Measurements from ENCODE around the gene HERC3.

Gene HERC3

GRCh38 chr4:88591787-88592599 is at the start of gene HERC3:
Gene HERC3, plus strand, starts transcription at chr4:88592480. Its CDS starts 13,344 bp downstream, at chr4:88605824.
- peak; percentile 88 for DNase-seq (ENCODE audit: low spot score)

- no peak for DNase-seq (ENCODE audit: low spot score)
Measured at GRCh38 chr4:88549815-88550214, 42.5 kb upstream of the HERC3 start.

DNA sequence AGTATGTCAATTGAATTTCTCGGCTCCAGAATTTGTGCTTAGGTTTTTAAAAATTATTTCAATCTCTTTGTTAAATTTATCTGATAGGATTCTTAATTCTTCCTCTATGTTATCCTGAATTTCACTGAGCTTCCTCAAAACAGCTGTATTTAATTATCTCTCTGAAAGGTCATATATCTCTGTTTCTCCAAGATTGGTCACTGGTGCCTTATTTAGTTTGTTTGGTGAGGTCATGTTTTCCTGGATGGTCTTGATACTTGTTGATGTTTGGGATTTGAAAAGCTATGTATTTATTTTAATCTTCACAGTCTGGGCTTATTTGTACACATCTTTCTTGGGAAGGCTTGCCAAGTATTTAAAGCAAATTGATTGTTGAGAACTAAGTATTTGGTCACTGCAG is 24.7 kb upstream of the HERC3 start:
- DNase-seq (ENCODE audit: low spot score), result no peak

- no peak for DNase-seq (ENCODE audit: low spot score)
Measured at GRCh38 chr4:88570001-88570400, 22.3 kb upstream of the HERC3 start.

DNA sequence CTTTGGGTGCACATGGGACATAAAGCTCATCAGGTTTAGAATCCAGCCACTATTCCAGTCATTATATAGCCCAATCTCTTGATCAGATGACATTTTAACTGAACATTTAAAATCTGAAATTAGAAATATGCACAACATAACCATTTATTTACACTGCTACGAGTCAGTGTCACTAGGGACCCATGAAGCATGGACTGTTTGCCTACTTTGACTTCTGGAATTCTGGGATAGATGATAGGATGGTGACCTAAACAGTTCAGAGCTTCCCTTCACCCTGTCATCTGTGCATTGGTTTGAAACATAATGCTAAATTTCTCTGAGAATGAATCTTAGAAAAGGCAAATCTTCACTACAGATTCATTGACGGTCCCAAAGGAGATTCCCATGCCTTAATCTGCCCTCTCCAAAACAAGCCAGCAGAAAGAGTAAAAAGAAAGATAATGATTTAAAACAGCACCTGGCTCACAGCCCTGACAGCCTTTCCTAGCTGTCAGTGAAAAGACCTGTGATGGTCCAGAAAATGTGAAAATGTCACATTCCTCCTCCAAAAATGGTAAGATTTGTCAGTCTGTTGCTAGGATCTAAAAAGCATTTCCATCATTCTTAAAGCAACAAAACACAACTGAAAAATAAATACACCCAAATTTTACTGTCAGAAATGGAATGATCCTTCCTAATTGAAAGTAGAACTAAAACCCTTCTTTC is 18.9 kb upstream of the HERC3 start:
- no peak for DNase-seq (ENCODE audit: low spot score)

DNA sequence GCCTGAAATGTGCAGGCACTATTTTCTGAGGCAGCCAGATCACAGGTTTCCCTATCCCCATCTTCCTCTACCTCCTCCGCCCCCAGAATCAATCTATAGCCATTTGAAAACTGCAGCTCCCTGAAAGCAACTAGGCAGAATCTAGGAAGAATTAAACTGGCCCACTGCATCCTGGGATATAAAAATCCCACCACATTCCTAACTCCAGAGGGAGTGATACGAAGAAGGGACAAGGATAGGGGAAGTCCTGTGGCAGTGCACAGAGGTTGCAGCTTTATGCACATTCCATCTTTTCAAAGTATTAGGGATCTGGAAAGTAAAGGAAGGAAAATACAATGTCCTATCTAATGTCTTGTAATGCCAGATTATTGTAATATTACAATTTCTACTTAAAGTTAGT is 18.3 kb upstream of the HERC3 start:
- DNase-seq (ENCODE audit: low spot score), result peak; percentile 50

- DNase-seq (ENCODE audit: low spot score), result peak; percentile 34
Measured at GRCh38 chr4:88575186-88575585, 17.1 kb upstream of the HERC3 start.

DNA sequence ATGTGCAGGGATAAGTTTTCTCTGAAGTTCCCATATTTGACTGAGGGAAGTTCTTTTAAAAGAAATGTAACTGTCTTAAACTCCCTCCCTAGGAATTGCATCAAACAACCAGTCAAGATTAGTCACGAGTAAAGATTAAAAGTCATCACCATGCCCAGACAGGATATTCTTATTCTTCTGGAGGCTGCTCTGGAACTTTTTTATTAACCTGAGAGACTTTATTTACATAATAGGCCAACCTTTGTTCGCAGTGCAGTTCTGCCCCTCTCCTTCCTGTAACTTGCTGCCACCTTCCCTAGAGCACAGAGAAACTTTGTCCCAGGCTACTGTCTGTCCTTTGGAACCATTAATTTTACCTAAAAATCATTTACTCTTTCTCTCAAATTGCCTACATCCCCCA is 9.8 kb upstream of the HERC3 start:
- DNase-seq (ENCODE audit: low spot score), result no peak

DNA sequence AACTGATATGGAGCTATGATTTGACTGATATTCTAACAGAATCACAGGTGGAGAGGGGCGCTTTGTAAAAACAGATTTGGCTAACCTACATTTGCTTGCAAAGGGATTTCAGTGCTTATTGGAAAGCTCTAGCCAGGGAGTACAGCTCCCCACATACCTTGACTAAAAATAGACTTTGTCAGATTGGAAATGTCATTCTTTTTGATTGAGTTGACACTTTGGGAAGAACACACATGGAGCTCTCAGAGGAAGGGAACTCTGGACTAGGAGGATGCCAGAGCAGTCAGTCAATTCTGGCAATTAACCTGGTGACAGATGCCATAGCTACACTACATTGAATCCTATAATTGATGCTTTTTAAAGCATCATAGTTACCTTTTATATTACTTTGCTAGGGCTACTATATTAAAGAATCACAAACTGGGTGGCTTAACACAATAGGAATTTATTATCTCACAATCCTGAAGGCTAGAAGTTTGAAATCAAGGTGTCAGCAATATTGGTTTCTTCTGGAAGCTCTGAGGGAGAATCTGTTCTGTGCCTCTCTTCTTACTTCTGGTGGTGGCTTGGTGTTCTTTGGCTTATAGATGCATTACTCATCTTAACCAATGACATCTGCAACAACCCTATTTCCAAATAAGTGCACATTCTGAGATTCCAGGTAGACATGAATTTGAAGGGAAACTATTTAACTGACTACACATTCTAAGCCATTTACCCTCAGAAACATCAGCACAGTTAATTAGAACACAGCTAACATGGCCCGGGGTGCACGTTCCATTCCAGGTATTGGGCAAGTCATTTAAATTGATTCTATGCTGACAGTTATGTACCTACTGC is 8.4 kb upstream of the HERC3 start:
- no peak for DNase-seq (ENCODE audit: low spot score)

- DNase-seq (ENCODE audit: low spot score), result no peak
Measured at GRCh38 chr4:88584471-88584900, 7.8 kb upstream of the HERC3 start.

- DNase-seq (ENCODE audit: low spot score), result no peak
Measured at GRCh38 chr4:88585917-88586316, 6.4 kb upstream of the HERC3 start.

- DNase-seq (ENCODE audit: low spot score), result no peak
Measured at GRCh38 chr4:88587306-88587705, 5.0 kb upstream of the HERC3 start.

DNA sequence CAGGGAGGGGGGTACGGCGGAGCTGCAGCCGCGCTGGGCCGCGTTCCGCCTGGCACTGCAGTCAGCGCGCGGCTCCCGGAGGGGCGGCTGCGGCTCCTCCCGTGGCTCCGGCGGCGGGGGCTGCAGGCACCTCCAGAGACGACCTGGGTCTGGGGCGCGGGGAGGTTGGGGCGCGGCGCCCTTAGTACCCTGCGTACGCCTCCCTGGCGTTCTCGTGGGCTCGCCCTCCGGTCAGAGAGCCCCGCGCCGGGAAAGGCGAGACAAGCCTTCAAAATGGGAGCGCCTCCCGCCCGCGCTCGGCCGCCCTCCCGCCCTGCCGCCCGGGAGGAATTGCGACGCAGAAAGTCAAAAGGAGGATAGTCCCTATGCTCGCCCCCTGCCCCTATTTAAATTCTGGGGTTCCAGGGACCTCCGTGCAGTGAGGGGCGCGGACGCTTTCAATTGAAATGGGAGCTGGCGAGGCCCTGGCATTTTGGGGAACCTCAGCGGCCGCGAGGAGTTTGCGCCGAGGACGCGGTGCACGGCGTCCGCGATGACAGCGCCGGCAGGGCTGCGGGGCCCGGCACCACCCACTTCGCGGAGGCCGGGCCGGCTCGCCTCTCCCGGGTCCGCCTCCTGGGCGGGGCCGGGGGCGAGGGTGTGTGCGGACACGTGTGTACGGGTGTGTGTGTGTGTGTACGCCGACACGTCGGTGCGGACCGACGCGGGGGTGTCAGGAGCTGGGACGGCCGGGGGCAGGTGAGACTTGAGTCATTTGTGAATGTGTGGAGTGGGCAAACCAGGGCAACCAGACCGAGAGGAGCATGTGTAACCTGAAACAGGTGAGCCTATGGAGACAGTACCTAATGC is 544 bp downstream of the HERC3 start:
- peak; percentile 74 for DNase-seq (ENCODE audit: low spot score)

GRCh38 chr4:88597970-88598660 is 5.8 kb downstream of the HERC3 start:
- no peak for DNase-seq (ENCODE audit: low spot score)

DNA sequence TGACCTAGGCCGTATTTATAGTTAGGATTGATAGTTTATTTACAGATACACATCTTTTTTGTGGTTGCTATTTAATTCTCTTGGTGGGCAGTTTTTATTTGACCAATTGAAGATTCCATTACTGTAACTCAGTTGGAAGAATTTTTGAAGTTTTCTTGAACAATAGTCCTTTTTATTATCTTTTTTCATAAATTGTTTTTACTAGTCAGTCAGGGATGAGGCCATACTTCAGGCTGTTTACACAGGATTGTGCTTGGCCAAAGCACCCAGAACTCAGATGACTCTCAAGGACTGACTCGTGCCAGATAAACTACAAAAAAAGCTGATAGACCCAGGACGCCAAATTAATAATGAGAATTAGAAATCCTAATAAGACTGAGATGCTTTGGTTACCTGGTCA is 7.0 kb downstream of the HERC3 start:
- no peak for DNase-seq (ENCODE audit: low spot score)

DNA sequence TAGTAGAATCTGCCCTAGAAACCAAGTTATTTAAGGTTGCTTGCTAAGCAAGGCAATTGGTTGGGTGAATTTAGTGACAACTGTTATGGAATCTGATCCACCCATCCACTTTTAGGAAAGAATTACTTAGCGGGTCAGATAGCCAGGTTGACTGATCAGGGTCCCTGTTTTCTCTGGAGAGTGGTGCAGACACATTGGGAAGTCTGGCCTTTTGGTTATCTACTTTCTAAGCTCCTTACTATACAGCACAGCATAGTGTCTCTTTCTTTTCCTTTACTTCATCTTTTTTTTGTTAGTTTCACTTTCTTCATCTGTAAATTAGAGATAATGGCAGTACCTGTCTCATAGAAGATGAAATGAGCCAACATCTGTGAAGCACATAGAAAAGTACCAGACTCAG is 7.4 kb downstream of the HERC3 start:
- no peak for DNase-seq (ENCODE audit: low spot score)

- no peak for DNase-seq (ENCODE audit: low spot score)
Measured at GRCh38 chr4:88600176-88600838, 8.0 kb downstream of the HERC3 start.

- no peak for DNase-seq (ENCODE audit: low spot score)
Measured at GRCh38 chr4:88604978-88605678, 12.8 kb downstream of the HERC3 start.

- DNase-seq (ENCODE audit: low spot score), result no peak
Measured at GRCh38 chr4:88605736-88606135, 13.5 kb downstream of the HERC3 start.

GRCh38 chr4:88606832-88607231 is 14.6 kb downstream of the HERC3 start:
- no peak for DNase-seq (ENCODE audit: low spot score)
